Liver (tissue), 9 donors: ENCODE data around the gene FN1. TPM values are rescaled to one million over a fixed set of nuclear protein-coding genes. Genes with fewer than 3 reads are reported as not detected.

Experiments used
- DNase-seq: peaks from one replicate; pipeline ENCODE4 v3.0.0-alpha.2; 2017; ENCODE audit warnings: low spot score
- H3K27ac ChIP-seq, 2 donors: one replicate each; pipeline ENCODE4 v1.7.0; 2013; ENCODE audit warnings: inconsistent platforms in 2 of 2, low read length in 2 of 2, control low read depth in 1 of 2, low read depth in 1 of 2, mild to moderate bottlenecking in 1 of 2
- H3K27me3 ChIP-seq, 4 donors: one replicate each; pipeline versions ENCODE4 v1.6.1 to v1.7.0; 2013; ENCODE audit warnings: low read length in 3 of 4, inconsistent platforms in 1 of 4, mild to moderate bottlenecking in 1 of 4, moderate library complexity in 1 of 4; ENCODE audit not compliant: control insufficient read depth in 4 of 4, insufficient read depth in 4 of 4
- H3K36me3 ChIP-seq, 4 donors: one replicate each; pipeline versions ENCODE4 v1.6.1 to v1.7.0; 2013; ENCODE audit warnings: low read length in 3 of 4, mild to moderate bottlenecking in 3 of 4, low read depth in 1 of 4, moderate library complexity in 1 of 4; ENCODE audit not compliant: control insufficient read depth in 4 of 4, insufficient read depth in 3 of 4
- H3K4me1 ChIP-seq, 4 donors: one replicate each; pipeline versions ENCODE4 v1.6.1 to v1.7.0; 2013; ENCODE audit warnings: low read length in 3 of 4, mild to moderate bottlenecking in 3 of 4, moderate library complexity in 1 of 4; ENCODE audit not compliant: control insufficient read depth in 4 of 4, insufficient read depth in 4 of 4
- H3K4me3 ChIP-seq, 3 donors: one replicate each; pipeline versions ENCODE4 v1.6.1 to v1.7.0; 2013; ENCODE audit warnings: low read length in 3 of 3, control low read depth in 1 of 3, low read depth in 1 of 3, mild to moderate bottlenecking in 1 of 3
- H3K9ac ChIP-seq, 2 donors: one replicate each; pipeline ENCODE4 v1.7.0; 2013; ENCODE audit warnings: low read length in 2 of 2, mild to moderate bottlenecking in 2 of 2, moderate library complexity in 2 of 2, control low read depth in 1 of 2, low read depth in 1 of 2
- H3K9me3 ChIP-seq, 4 donors: one replicate each; pipeline versions ENCODE4 v1.6.1 to v1.7.0; 2013; ENCODE audit warnings: low read length in 3 of 4; ENCODE audit not compliant: control insufficient read depth in 4 of 4
- ATF3 ChIP-seq: IDR thresholded peaks from 2 replicates; pipeline ENCODE4 v1.6.1; 2016; ENCODE audit warnings: antibody characterized with exemption
- CTCF ChIP-seq: fragments of 150-350 bp; IDR thresholded peaks from 2 replicates; pipeline ENCODE4 v1.5.1; 2017; ENCODE audit warnings: improper control_type of control experiment, low read depth, low read length; ENCODE audit not compliant: missing input control
- EGR1 ChIP-seq, 2 donors: IDR thresholded peaks; 2 replicates each; pipeline ENCODE4 v1.6.1; 2016 to 2018; ENCODE audit warnings: antibody characterized with exemption in 2 of 2, low read depth in 2 of 2
- FOXA1 ChIP-seq: IDR thresholded peaks from 2 replicates; pipeline ENCODE4 v1.6.1; 2016; ENCODE audit warnings: antibody characterized with exemption
- GABPA ChIP-seq, 2 donors: IDR thresholded peaks in 1 of 2; conservative IDR thresholded peaks in 1 of 2; 2 replicates each; pipeline ENCODE4 v1.6.1; 2016; ENCODE audit warnings: antibody characterized with exemption in 2 of 2, mild to moderate bottlenecking in 1 of 2, moderate library complexity in 1 of 2
- HNF4A ChIP-seq, 2 donors: conservative IDR thresholded peaks; 2 replicates each; pipeline ENCODE4 v1.6.1; 2016; ENCODE audit warnings: antibody characterized with exemption in 2 of 2, mild to moderate bottlenecking in 2 of 2
- HNF4G ChIP-seq: IDR thresholded peaks from 2 replicates; pipeline ENCODE4 v1.6.1; 2016; ENCODE audit warnings: antibody characterized with exemption
- JUND ChIP-seq, 2 donors: IDR thresholded peaks; 2 replicates each; pipeline ENCODE4 v1.6.1; 2016; ENCODE audit warnings: antibody characterized with exemption in 2 of 2
- MAX ChIP-seq: IDR thresholded peaks from 2 replicates; pipeline ENCODE4 v1.6.1; 2016; ENCODE audit warnings: antibody characterized with exemption
- NR2F2 ChIP-seq: IDR thresholded peaks from 2 replicates; pipeline ENCODE4 v1.6.1; 2016; ENCODE audit warnings: antibody characterized with exemption
- RAD21 ChIP-seq, 2 donors: IDR thresholded peaks; 2 replicates each; pipeline ENCODE4 v1.6.1; 2016; ENCODE audit warnings: antibody characterized with exemption in 2 of 2, mild to moderate bottlenecking in 2 of 2
- REST ChIP-seq: IDR thresholded peaks from 2 replicates; pipeline ENCODE4 v1.6.1; 2016; ENCODE audit warnings: antibody characterized with exemption, mild to moderate bottlenecking
- TAF1 ChIP-seq: conservative IDR thresholded peaks from 2 replicates; pipeline ENCODE4 v1.6.1; 2016; ENCODE audit warnings: antibody characterized with exemption, mild to moderate bottlenecking
- YY1 ChIP-seq: IDR thresholded peaks from 2 replicates; pipeline ENCODE4 v1.6.1; 2016; ENCODE audit warnings: antibody characterized with exemption, mild to moderate bottlenecking
- ZBTB33 ChIP-seq: IDR thresholded peaks from 2 replicates; pipeline ENCODE4 v1.6.1; 2016; ENCODE audit warnings: antibody characterized with exemption
- WGBS: extraction: QIAGEN DNeasy Blood & Tissue Kit; methylation state at CpG from one replicate; pipeline ENCODE4 v1.1.7; 2013; 5-methylcytosine and 5-hydroxymethylcytosine counted together
- polyA plus RNA-seq, 2 donors: library from polyadenylated mRNA; stranded (reverse) in 1 of 2; unstranded in 1 of 2; fragments of 200-250 nt in 1 of 2; fragments of >200 nt in 1 of 2; fragmentation: Nextera tagmentation in 1 of 2; extraction: Ambion mirVana in 1 of 2; gene quantifications; one replicate each; pipeline versions ENCODE4 v1.2.1 to v1.2.3, GENCODE V29; 2013 to 2015
- total RNA-seq, 2 donors: library from RNA; depleted of rRNA; stranded (reverse); fragments of >200 nt; gene quantifications; one replicate each; pipeline ENCODE4 v1.2.3, GENCODE V29; 2014
- donor health status: healthy.
- donor health status: healthy.
- donor health status: healthy.
- donor health status: healthy.
- donor health status: healthy.

The FN1 gene
- total and polyA plus RNA-seq, 4 donors = 545 to 1,402 (median 837) TPM

GRCh38 chr2:215358312-215358845, 77.5 kb downstream of the FN1 start:
- H3K27me3 ChIP-seq = no peaks in the 10 kb centered on the region
- no peak for DNase-seq
- no peak for TF ChIP-seq FOXA1
- TF ChIP-seq MAX = no peak
- TF ChIP-seq TAF1 = no peak
- TF ChIP-seq RAD21 (IDR thresholded peaks at IDR 0.05) = no peak
- no peak for TF ChIP-seq HNF4G
- no peak for TF ChIP-seq YY1
- no peak for TF ChIP-seq REST
- no peak for TF ChIP-seq JUND (IDR thresholded peaks at IDR 0.05)
- no peak for TF ChIP-seq HNF4A (conservative IDR thresholded peaks at IDR 0.05)
- TF ChIP-seq GABPA (IDR thresholded peaks at IDR 0.05 in 1 of 2, conservative IDR thresholded peaks at IDR 0.05 in 1 of 2) = no peak
- no peak for TF ChIP-seq CTCF
- TF ChIP-seq ATF3 = no peak
- TF ChIP-seq ZBTB33 = no peak
- no peak for TF ChIP-seq EGR1 (IDR thresholded peaks at IDR 0.05; ENCODE audit: low read depth in 2 of 2)
- TF ChIP-seq NR2F2 = no peak
- H3K9ac ChIP-seq = no peak overlapping the region
- no peak overlapping the region for H3K27ac ChIP-seq
- no peaks in the 10 kb centered on the region for H3K9me3 ChIP-seq
- H3K36me3 ChIP-seq = peaks cover 3 to 36% (median 31%) of the 10 kb centered on the region in 4 donors
- no peaks in the 10 kb centered on the region for H3K4me1 ChIP-seq
- no peak overlapping the region for H3K4me3 ChIP-seq
- WGBS = 55% methylated on average over 4 of the region's 4 CpGs

GRCh38 chr2:215357660-215358059, 78.2 kb downstream of the FN1 start:
- H3K9me3 ChIP-seq = no peaks in the 10 kb centered on the region
- H3K27me3 ChIP-seq = no peaks in the 10 kb centered on the region
- 57% methylated on average over 3 of the region's 3 CpGs for WGBS
- H3K27ac ChIP-seq = no peak overlapping the region
- peaks cover 3 to 30% (median 25%) of the 10 kb centered on the region in 4 donors for H3K36me3 ChIP-seq
- no peak overlapping the region for H3K4me3 ChIP-seq
- no peak for DNase-seq
- H3K9ac ChIP-seq = no peak overlapping the region
- TF ChIP-seq REST (no peak), HNF4A (conservative IDR thresholded peaks at IDR 0.05) (no peak), JUND (IDR thresholded peaks at IDR 0.05) (no peak), CTCF (no peak), FOXA1 (no peak), MAX (no peak), EGR1 (IDR thresholded peaks at IDR 0.05; ENCODE audit: low read depth in 2 of 2) (no peak)
- H3K4me1 ChIP-seq = no peaks in the 10 kb centered on the region
